GM23338 (cell line): ENCODE results near the gene DDAH2. TPM values are rescaled to one million over a fixed set of nuclear protein-coding genes. Genes with fewer than 3 reads are reported as not detected.

Source experiments
- ATAC-seq: fragments of 200-7000 bp; cut with Tn5 transposase; 3 replicates; pipeline ENCODE4 v1.9.1; 2020
- DNase-seq: peaks from one replicate; pipeline ENCODE4 v3.0.0-alpha.2; 2015; ENCODE audit warnings: low spot score
- H2AFZ ChIP-seq: fragments of 200-600 bp; sonication (generic); 2 replicates; pipeline ENCODE4 v1.8.0; 2016; ENCODE audit warnings: antibody characterized with exemption, mild to moderate bottlenecking, moderate library complexity
- H3F3A ChIP-seq: fragments of 200-600 bp; sonication (generic); replicated peaks from 2 replicates; pipeline ENCODE4 v1.8.0; 2017; ENCODE audit warnings: antibody characterized with exemption, mixed run types, low read depth
- H3K27ac ChIP-seq: fragments of 200-600 bp; sonication (generic); 2 replicates; pipeline ENCODE4 v1.6.1; 2016; ENCODE audit warnings: low read depth
- H3K27me3 ChIP-seq: fragments of 200-600 bp; sonication (generic); 2 replicates; pipeline ENCODE4 v1.8.0; 2016; ENCODE audit warnings: mild to moderate bottlenecking, mixed run types, moderate library complexity; ENCODE audit not compliant: insufficient read depth
- H3K36me3 ChIP-seq: fragments of 200-600 bp; sonication (generic); 2 replicates; pipeline ENCODE4 v1.8.0; 2016; ENCODE audit warnings: mild to moderate bottlenecking; ENCODE audit not compliant: insufficient read depth
- H3K4me1 ChIP-seq: fragments of 200-600 bp; sonication (generic); 2 replicates; pipeline ENCODE4 v1.8.0; 2016; ENCODE audit warnings: mild to moderate bottlenecking, moderate library complexity; ENCODE audit not compliant: insufficient read depth
- H3K4me2 ChIP-seq: fragments of 200-600 bp; sonication (generic); 2 replicates; pipeline ENCODE4 v1.7.1; 2017; ENCODE audit warnings: mixed run types
- H3K4me3 ChIP-seq: fragments of 200-600 bp; sonication (generic); 2 replicates; pipeline ENCODE4 v1.6.1; 2016; ENCODE audit warnings: mixed run types
- H3K79me2 ChIP-seq: fragments of 200-600 bp; sonication (generic); replicated peaks from 2 replicates; pipeline ENCODE4 v1.8.0; 2017; ENCODE audit warnings: mild to moderate bottlenecking; ENCODE audit not compliant: insufficient read depth
- H3K9me2 ChIP-seq: fragments of 200-600 bp; sonication (generic); 2 replicates; pipeline ENCODE4 v1.8.0; 2017; ENCODE audit not compliant: insufficient read depth
- H4K20me1 ChIP-seq: fragments of 200-600 bp; sonication (generic); replicated peaks from 2 replicates; pipeline ENCODE4 v1.8.0; 2017; ENCODE audit warnings: mild to moderate bottlenecking; ENCODE audit not compliant: insufficient read depth
- H3K27ac Mint-ChIP-seq: 2 replicates; pipeline ENCODE4 v1.8.0; 2020; ENCODE audit warnings: inconsistent platforms, mild to moderate bottlenecking, moderate library complexity, mixed read lengths
- H3K27me3 Mint-ChIP-seq: 3 replicates; pipeline ENCODE4 v1.8.0; 2022; ENCODE audit warnings: low read depth, mild to moderate bottlenecking, moderate library complexity, mixed read lengths, inconsistent platforms; ENCODE audit not compliant: insufficient read depth, poor library complexity
- H3K36me3 Mint-ChIP-seq: 3 replicates; pipeline ENCODE4 v1.8.0; 2021; ENCODE audit warnings: low read depth, mild to moderate bottlenecking, inconsistent platforms, moderate library complexity, mixed read lengths
- H3K4me1 Mint-ChIP-seq: 3 replicates; pipeline ENCODE4 v1.8.0; 2020; ENCODE audit warnings: mild to moderate bottlenecking, inconsistent platforms, mixed read lengths
- H3K4me3 Mint-ChIP-seq: 3 replicates; pipeline ENCODE4 v1.8.0; 2021; ENCODE audit warnings: moderate library complexity, mild to moderate bottlenecking, inconsistent platforms, mixed read lengths
- H3K9me3 Mint-ChIP-seq: 3 replicates; pipeline ENCODE4 v1.8.0; 2020; ENCODE audit warnings: moderate library complexity, mild to moderate bottlenecking, inconsistent platforms, mixed read lengths
- EZH2 ChIP-seq: fragments of 200-600 bp; sonication (generic); IDR thresholded peaks from one replicate; pipeline ENCODE4 v1.8.0; 2017; ENCODE audit warnings: antibody characterized with exemption, mild to moderate bottlenecking, low read depth; ENCODE audit not compliant: unreplicated experiment
- POLR2AphosphoS5 ChIP-seq: IDR thresholded peaks from 2 replicates; pipeline ENCODE4 v1.6.1; 2016; ENCODE audit warnings: antibody characterized with exemption, low read depth
- ZNF114 ChIP-seq: fragments of 250-450 bp; sonication (Bioruptor Pico); IDR thresholded peaks from 2 replicates; pipeline ENCODE4 v1.5.0; 2020; ENCODE audit warnings: mild to moderate bottlenecking, moderate library complexity
- ZNF331 ChIP-seq: fragments of 250-450 bp; sonication (Bioruptor Pico); IDR thresholded peaks from 2 replicates; pipeline ENCODE4 v1.5.0; 2020; ENCODE audit warnings: low read depth, mild to moderate bottlenecking, moderate library complexity
- polyA plus RNA-seq: library from polyadenylated mRNA; unstranded; fragments of >200 nt; fragmentation: Nextera tagmentation; extraction: Ambion mirVana; gene quantifications from 2 replicates; pipeline ENCODE4 v1.2.1, GENCODE V29; 2016
- total RNA-seq: library from RNA; depleted of rRNA; stranded (reverse); fragments of >200 nt; shearing (Covaris generic); gene quantifications from 2 replicates; pipeline ENCODE4 v1.2.3, GENCODE V29; 2014
- TF ChIP-seq, protein P1 (sequence below), 2 experiments: fragments of 200-600 bp in 1 of 2; sonication (generic) in 1 of 2; conservative IDR thresholded peaks; 2 replicates each; pipeline versions ENCODE4 v1.5.1 to v1.6.1; 2016 to 2017; ENCODE audit warnings: antibody characterized with exemption in 2 of 2, low read depth in 2 of 2, mild to moderate bottlenecking in 2 of 2, moderate library complexity in 1 of 2
- TF ChIP-seq, protein P2 (sequence below): IDR thresholded peaks from one replicate; pipeline ENCODE4 v1.6.1; 2018; ENCODE audit warnings: antibody characterized with exemption; ENCODE audit not compliant: unreplicated experiment
- TF ChIP-seq, protein P3 (sequence below): fragments of 250-450 bp; sonication (Bioruptor Pico); IDR thresholded peaks from 2 replicates; pipeline ENCODE4 v1.5.0; 2020; ENCODE audit warnings: mild to moderate bottlenecking, moderate library complexity

Gene DDAH2
- total and polyA plus RNA-seq, 2 experiments from 2014 or later: 58.7 to 65.1 TPM

DNA sequence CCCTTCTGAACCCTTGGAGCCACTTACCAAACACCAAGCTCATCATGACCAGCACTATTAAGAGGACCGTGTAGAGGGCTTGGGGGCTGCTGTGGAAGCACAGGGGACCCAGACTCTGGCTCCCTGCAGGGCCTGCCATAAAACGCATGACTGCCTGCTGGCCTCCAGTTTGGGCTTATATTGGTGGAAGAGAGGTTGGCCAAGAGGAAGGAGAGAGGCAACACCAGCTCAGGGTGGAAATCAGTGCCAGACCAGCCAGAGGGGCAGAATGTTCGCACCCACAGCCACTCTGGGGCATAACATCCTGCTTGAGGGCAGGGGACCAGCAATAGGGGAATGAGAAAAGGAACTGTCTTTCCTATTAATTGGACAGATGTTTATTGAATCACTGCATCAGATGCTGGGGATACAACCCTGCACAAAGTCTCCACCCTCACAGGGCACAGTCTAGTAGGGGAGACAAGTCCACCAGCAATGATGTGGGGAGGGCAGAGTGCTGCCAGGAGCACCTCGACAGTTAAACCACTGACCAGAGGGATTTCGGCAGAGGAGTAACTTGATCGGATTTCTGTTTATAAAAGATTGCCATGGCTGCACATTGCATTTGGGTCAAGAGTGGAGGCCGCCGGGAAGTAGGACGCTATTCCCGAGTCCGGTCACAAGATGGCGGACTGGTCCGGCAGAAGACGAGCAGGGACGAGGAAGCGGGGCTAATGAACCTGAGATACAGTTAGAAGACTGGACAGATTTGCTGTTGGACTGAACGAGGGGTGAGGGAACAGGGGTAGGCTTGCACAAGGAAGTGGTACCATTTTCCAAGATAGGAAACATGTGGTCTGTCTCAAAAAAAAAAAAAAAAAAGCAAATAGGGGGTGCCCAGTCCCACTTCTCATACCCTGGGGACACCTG, 48.6 kb downstream of the DDAH2 start, which contains the start of gene LY6G5C:
LY6G5C (minus strand) TSS at position 842 of the 909 bp plus-strand sequence; CDS start at position 148, 694 bp downstream.
- peaks cover 17% of the 10 kb centered on the region for H3K4me1 Mint-ChIP-seq
- peak within 1 kb of the TSS; percentile 98 for H3K4me2 ChIP-seq
- H3K79me2 ChIP-seq: no peaks in the 10 kb centered on the region
- TF ChIP-seq, protein P1, sequence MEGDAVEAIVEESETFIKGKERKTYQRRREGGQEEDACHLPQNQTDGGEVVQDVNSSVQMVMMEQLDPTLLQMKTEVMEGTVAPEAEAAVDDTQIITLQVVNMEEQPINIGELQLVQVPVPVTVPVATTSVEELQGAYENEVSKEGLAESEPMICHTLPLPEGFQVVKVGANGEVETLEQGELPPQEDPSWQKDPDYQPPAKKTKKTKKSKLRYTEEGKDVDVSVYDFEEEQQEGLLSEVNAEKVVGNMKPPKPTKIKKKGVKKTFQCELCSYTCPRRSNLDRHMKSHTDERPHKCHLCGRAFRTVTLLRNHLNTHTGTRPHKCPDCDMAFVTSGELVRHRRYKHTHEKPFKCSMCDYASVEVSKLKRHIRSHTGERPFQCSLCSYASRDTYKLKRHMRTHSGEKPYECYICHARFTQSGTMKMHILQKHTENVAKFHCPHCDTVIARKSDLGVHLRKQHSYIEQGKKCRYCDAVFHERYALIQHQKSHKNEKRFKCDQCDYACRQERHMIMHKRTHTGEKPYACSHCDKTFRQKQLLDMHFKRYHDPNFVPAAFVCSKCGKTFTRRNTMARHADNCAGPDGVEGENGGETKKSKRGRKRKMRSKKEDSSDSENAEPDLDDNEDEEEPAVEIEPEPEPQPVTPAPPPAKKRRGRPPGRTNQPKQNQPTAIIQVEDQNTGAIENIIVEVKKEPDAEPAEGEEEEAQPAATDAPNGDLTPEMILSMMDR (conservative IDR thresholded peaks at IDR 0.05; ENCODE audit: low read depth in 2 of 2): peak; percentile 54 to 97
- TF ChIP-seq ZNF114 (CRISPR knock-in tag) (no peak), EZH2 (no peak), POLR2AphosphoS5 (no peak), ZNF331 (CRISPR knock-in tag) (no peak)
- TF ChIP-seq, protein P2, sequence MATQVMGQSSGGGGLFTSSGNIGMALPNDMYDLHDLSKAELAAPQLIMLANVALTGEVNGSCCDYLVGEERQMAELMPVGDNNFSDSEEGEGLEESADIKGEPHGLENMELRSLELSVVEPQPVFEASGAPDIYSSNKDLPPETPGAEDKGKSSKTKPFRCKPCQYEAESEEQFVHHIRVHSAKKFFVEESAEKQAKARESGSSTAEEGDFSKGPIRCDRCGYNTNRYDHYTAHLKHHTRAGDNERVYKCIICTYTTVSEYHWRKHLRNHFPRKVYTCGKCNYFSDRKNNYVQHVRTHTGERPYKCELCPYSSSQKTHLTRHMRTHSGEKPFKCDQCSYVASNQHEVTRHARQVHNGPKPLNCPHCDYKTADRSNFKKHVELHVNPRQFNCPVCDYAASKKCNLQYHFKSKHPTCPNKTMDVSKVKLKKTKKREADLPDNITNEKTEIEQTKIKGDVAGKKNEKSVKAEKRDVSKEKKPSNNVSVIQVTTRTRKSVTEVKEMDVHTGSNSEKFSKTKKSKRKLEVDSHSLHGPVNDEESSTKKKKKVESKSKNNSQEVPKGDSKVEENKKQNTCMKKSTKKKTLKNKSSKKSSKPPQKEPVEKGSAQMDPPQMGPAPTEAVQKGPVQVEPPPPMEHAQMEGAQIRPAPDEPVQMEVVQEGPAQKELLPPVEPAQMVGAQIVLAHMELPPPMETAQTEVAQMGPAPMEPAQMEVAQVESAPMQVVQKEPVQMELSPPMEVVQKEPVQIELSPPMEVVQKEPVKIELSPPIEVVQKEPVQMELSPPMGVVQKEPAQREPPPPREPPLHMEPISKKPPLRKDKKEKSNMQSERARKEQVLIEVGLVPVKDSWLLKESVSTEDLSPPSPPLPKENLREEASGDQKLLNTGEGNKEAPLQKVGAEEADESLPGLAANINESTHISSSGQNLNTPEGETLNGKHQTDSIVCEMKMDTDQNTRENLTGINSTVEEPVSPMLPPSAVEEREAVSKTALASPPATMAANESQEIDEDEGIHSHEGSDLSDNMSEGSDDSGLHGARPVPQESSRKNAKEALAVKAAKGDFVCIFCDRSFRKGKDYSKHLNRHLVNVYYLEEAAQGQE: no peak
- TF ChIP-seq, protein P3, sequence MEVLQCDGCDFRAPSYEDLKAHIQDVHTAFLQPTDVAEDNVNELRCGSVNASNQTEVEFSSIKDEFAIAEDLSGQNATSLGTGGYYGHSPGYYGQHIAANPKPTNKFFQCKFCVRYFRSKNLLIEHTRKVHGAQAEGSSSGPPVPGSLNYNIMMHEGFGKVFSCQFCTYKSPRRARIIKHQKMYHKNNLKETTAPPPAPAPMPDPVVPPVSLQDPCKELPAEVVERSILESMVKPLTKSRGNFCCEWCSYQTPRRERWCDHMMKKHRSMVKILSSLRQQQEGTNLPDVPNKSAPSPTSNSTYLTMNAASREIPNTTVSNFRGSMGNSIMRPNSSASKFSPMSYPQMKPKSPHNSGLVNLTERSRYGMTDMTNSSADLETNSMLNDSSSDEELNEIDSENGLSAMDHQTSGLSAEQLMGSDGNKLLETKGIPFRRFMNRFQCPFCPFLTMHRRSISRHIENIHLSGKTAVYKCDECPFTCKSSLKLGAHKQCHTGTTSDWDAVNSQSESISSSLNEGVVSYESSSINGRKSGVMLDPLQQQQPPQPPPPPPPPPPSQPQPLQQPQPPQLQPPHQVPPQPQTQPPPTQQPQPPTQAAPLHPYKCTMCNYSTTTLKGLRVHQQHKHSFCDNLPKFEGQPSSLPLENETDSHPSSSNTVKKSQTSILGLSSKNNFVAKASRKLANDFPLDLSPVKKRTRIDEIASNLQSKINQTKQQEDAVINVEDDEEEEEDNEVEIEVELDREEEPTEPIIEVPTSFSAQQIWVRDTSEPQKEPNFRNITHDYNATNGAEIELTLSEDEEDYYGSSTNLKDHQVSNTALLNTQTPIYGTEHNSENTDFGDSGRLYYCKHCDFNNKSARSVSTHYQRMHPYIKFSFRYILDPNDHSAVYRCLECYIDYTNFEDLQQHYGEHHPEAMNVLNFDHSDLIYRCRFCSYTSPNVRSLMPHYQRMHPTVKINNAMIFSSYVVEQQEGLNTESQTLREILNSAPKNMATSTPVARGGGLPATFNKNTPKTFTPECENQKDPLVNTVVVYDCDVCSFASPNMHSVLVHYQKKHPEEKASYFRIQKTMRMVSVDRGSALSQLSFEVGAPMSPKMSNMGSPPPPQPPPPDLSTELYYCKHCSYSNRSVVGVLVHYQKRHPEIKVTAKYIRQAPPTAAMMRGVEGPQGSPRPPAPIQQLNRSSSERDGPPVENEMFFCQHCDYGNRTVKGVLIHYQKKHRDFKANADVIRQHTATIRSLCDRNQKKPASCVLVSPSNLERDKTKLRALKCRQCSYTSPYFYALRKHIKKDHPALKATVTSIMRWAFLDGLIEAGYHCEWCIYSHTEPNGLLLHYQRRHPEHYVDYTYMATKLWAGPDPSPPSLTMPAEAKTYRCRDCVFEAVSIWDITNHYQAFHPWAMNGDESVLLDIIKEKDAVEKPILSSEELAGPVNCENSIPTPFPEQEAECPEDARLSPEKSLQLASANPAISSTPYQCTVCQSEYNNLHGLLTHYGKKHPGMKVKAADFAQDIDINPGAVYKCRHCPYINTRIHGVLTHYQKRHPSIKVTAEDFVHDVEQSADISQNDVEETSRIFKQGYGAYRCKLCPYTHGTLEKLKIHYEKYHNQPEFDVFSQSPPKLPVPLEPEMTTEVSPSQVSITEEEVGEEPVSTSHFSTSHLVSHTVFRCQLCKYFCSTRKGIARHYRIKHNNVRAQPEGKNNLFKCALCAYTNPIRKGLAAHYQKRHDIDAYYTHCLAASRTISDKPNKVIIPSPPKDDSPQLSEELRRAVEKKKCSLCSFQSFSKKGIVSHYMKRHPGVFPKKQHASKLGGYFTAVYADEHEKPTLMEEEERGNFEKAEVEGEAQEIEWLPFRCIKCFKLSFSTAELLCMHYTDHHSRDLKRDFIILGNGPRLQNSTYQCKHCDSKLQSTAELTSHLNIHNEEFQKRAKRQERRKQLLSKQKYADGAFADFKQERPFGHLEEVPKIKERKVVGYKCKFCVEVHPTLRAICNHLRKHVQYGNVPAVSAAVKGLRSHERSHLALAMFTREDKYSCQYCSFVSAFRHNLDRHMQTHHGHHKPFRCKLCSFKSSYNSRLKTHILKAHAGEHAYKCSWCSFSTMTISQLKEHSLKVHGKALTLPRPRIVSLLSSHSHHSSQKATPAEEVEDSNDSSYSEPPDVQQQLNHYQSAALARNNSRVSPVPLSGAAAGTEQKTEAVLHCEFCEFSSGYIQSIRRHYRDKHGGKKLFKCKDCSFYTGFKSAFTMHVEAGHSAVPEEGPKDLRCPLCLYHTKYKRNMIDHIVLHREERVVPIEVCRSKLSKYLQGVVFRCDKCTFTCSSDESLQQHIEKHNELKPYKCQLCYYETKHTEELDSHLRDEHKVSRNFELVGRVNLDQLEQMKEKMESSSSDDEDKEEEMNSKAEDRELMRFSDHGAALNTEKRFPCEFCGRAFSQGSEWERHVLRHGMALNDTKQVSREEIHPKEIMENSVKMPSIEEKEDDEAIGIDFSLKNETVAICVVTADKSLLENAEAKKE: no peak
- no peak within 1 kb of the TSS for H3K27ac ChIP-seq
- peak within 1 kb of the TSS; percentile 74 for H3K4me3 Mint-ChIP-seq
- H3K9me2 ChIP-seq: no peaks in the 10 kb centered on the region
- DNase-seq (peak; percentile 85), ATAC-seq (peak; percentile 45)
- H3K4me3 ChIP-seq: peak within 1 kb of the TSS; percentile 75
- H3K27ac Mint-ChIP-seq: no peak within 1 kb of the TSS
- H3K9me3 Mint-ChIP-seq: no peaks in the 10 kb centered on the region; the same call in 1 of the 3 replicates
- H3K36me3 ChIP-seq: no peaks in the 10 kb centered on the region
- no peaks in the 10 kb centered on the region; the same call in 1 of the 2 replicates for H4K20me1 ChIP-seq
- H3K27me3 ChIP-seq: peaks cover 18% of the 10 kb centered on the region
- H3K36me3 Mint-ChIP-seq: no peaks in the 10 kb centered on the region; the same call in 2 of the 3 replicates
- peak within 1 kb of the TSS; percentile 99 for H2AFZ ChIP-seq
- H3K4me1 ChIP-seq: peaks cover 7% of the 10 kb centered on the region
- peaks cover 38% of the 10 kb centered on the region for H3K27me3 Mint-ChIP-seq
- peaks cover 11% of the 10 kb centered on the region; the same call in 1 of the 2 replicates for H3F3A ChIP-seq
